Panc1 (cell line): ENCODE results near the gene CENPT. TPM values are rescaled to one million over a fixed set of nuclear protein-coding genes. Genes with fewer than 3 reads are reported as not detected.

Experiments used
- ATAC-seq: fragments of 200-7000 bp; cut with Tn5 transposase; 2 replicates; pipeline ENCODE4 v1.9.1; 2020; ENCODE audit warnings: mild to moderate bottlenecking, moderate library complexity
- BruUV-seq: library from RNA; stranded (reverse); fragments of 400-500 nt; replicated peaks from 2 replicates; lab custom pipeline; 2021; lab: Mats Ljungman, UMichigan
- CTCF ChIA-PET: fragments of 300-600 bp; sonication (Branson Sonifier 250); formaldehyde crosslinking; loops from one replicate; lab custom pipeline; 2022; ENCODE audit warnings: antibody characterized with exemption; lab: Charles Lee
- POLR2A ChIA-PET: fragments of 300-600 bp; sonication (Branson Sonifier 250); formaldehyde crosslinking; loops from one replicate; lab custom pipeline; 2022; ENCODE audit warnings: antibody characterized with exemption; lab: Charles Lee
- DNase-seq: peaks from one replicate; pipeline ENCODE4 v3.0.0-alpha.2; 2010; ENCODE audit warnings: low read depth, low spot score
- H3K27ac ChIP-seq: 2 replicates; pipeline ENCODE4 v1.5.1; 2011; ENCODE audit warnings: mild to moderate bottlenecking, low read length, inconsistent platforms
- H3K27me3 ChIP-seq: fragments of 200-500 bp; sonication (Bioruptor generic); 2 replicates; pipeline ENCODE4 v1.6.0; 2014; ENCODE audit warnings: low read length, inconsistent platforms; ENCODE audit not compliant: control insufficient read depth, insufficient read depth
- H3K36me3 ChIP-seq: fragments of 200-500 bp; sonication (Bioruptor generic); 2 replicates; pipeline ENCODE4 v1.5.1; 2014; ENCODE audit warnings: inconsistent platforms, mild to moderate bottlenecking, low read length, moderate library complexity; ENCODE audit not compliant: control insufficient read depth, insufficient read depth
- H3K4me1 ChIP-seq: 2 replicates; pipeline ENCODE4 v1.5.1; 2011; ENCODE audit warnings: inconsistent platforms, mild to moderate bottlenecking, low read length, moderate library complexity; ENCODE audit not compliant: control insufficient read depth, insufficient read depth
- H3K4me3 ChIP-seq, 2 experiments: 2 replicates each; pipeline ENCODE4 v1.5.1; 2011 to 2012; ENCODE audit warnings: low read depth in 2 of 2, low read length in 2 of 2, mild to moderate bottlenecking in 2 of 2, inconsistent platforms in 1 of 2, moderate library complexity in 1 of 2
- H3K9me3 ChIP-seq: fragments of 200-500 bp; sonication (Bioruptor generic); 2 replicates; pipeline ENCODE4 v1.5.1; 2014; ENCODE audit warnings: low read depth, mild to moderate bottlenecking, inconsistent platforms, low read length, moderate library complexity; ENCODE audit not compliant: control insufficient read depth, insufficient read depth
- CTCF ChIP-seq: fragments of 450-650 bp; IDR thresholded peaks from 2 replicates; pipeline ENCODE4 v1.5.1; 2017; ENCODE audit warnings: mild to moderate bottlenecking
- POLR2AphosphoS5 ChIP-seq: IDR thresholded peaks from 2 replicates; pipeline ENCODE4 v1.6.1; 2012; ENCODE audit warnings: mild to moderate bottlenecking, low read depth, low read length, moderate library complexity
- REST ChIP-seq, 2 experiments: IDR thresholded peaks; 2 replicates each; pipeline ENCODE4 v1.6.1; 2011 to 2012; ENCODE audit warnings: low read depth in 2 of 2, control low read depth in 1 of 2, low read length in 1 of 2, mild to moderate bottlenecking in 1 of 2, moderate library complexity in 1 of 2; ENCODE audit not compliant: insufficient read depth in 1 of 2
- SIN3A ChIP-seq: IDR thresholded peaks from 2 replicates; pipeline ENCODE4 v1.6.1; 2012; ENCODE audit warnings: low read depth, mild to moderate bottlenecking, low read length, moderate library complexity, borderline replicate concordance; ENCODE audit not compliant: insufficient read depth
- TCF7L2 ChIP-seq: IDR thresholded peaks from 2 replicates; pipeline ENCODE4 v1.6.1; 2011; ENCODE audit warnings: mild to moderate bottlenecking, low read depth, low read length, inconsistent platforms
- in situ Hi-C: cut with HindIII; loops from 2 replicates; pipeline ENCODE4 v1.10.0; 2016; ENCODE audit warnings: low sequenced_read_pairs, low pct_unique_long_range_greater_than_20kb
- intact Hi-C: fragments of 100-400 bp; cut with micrococcal nuclease; formaldehyde crosslinking; loops from one replicate; pipeline ENCODE4 v1.10.0; 2022; ENCODE audit not compliant: unreplicated experiment
- total RNA-seq: library from RNA; stranded (reverse); gene quantifications from one replicate; pipeline ENCODE4 v1.2.1, GENCODE V29; 2021; ENCODE audit not compliant: unreplicated experiment

The CENPT gene
- total RNA-seq, 1 experiment from 2014 or later: 43.4 TPM

GRCh38 chr16:67845291-67846062 lies 2.0 kb downstream of the CENPT start:
- POLR2A ChIA-PET: interaction anchor here (1.0 kb wide), 1 partner anchor 39 kb away, joined by 3 read pairs; the partner anchor contains the start of gene RANBP10
- H3K36me3 ChIP-seq: no peaks in the 10 kb centered on the region; the same call in none of the 2 replicates
- H3K27me3 ChIP-seq: no peaks in the 10 kb centered on the region
- no peaks in the 10 kb centered on the region for H3K9me3 ChIP-seq
- peak overlapping the region; percentile 85 to 92 for H3K4me3 ChIP-seq
- no peak for ATAC-seq
- peak overlapping the region; percentile 93 for H3K27ac ChIP-seq
- BruUV-seq: no TSS peak
- CTCF ChIA-PET: interaction anchor here (0.5 to 0.9 kb wide), 2 partner anchors 29 to 32 kb away, joined by 3 read pairs; no protein-coding TSS in a partner anchor
- TF ChIP-seq TCF7L2 (no peak), CTCF (no peak), REST (IDR thresholded peaks at IDR 0.05; ENCODE audit: insufficient read depth in 1 of 2, low read depth in 2 of 2, low read length in 1 of 2) (no peak), SIN3A (no peak), POLR2AphosphoS5 (no peak)
- DNase-seq: no peak
- H3K4me1 ChIP-seq: peaks cover 26% of the 10 kb centered on the region
- intact Hi-C loops (no loop called here), in situ Hi-C loops (no loop called here)

GRCh38 chr16:67844497-67844896 lies 3.0 kb downstream of the CENPT start:
- Histone ChIP-seq H3K36me3 (no peaks in the 10 kb centered on the region; the same call in none of the 2 replicates), H3K27me3 (no peaks in the 10 kb centered on the region), H3K4me3 (peak overlapping the region; percentile 69), H3K27ac (peak overlapping the region; percentile 54; the same call in 1 of the 2 replicates), H3K4me1 (peaks cover 26% of the 10 kb centered on the region), H3K9me3 (no peaks in the 10 kb centered on the region)
- in situ Hi-C loops (no loop called here), intact Hi-C loops (no loop called here)
- TF ChIP-seq TCF7L2: no peak
- no peak for TF ChIP-seq SIN3A
- TF ChIP-seq REST (IDR thresholded peaks at IDR 0.05; ENCODE audit: insufficient read depth in 1 of 2, low read depth in 2 of 2, low read length in 1 of 2): no peak
- no TSS peak for BruUV-seq
- DNase-seq (no peak), ATAC-seq (no peak)
- ChIA-PET CTCF (interaction anchor here (0.6 to 0.9 kb wide), 2 partner anchors 94 to 323 kb away, joined by 4 to 5 read pairs; no protein-coding TSS in a partner anchor), POLR2A (interaction anchor here (0.5 to 1.0 kb wide), 2 partner anchors 38 to 40 kb away, joined by 3 read pairs; partner anchors contain the start of gene RANBP10)
